CD4-positive, alpha-beta T cell (primary cell): ENCODE results near the gene RCN2. TPM values are rescaled to one million over a fixed set of nuclear protein-coding genes. Genes with fewer than 3 reads are reported as not detected.
A peak's percentile ranks its signal among the peaks of the same experiment; 100 is the strongest.

Experiments
- ATAC-seq: fragments of 200-7000 bp; cut with Tn5 transposase; one replicate; pipeline ENCODE4 v1.10.0; 2022; ENCODE audit warnings: mild to moderate bottlenecking; ENCODE audit not compliant: poor library complexity
- CTCF ChIA-PET: fragments of 350-600 bp; sonication (Branson Sonifier 250); formaldehyde crosslinking; loops from one replicate; lab custom pipeline; 2021; ENCODE audit warnings: antibody characterized with exemption, inconsistent platforms; lab: Charles Lee
- POLR2A ChIA-PET: fragments of 350-600 bp; sonication (Branson Sonifier 250); formaldehyde crosslinking; loops from one replicate; lab custom pipeline; 2021; ENCODE audit warnings: antibody characterized with exemption, inconsistent platforms; lab: Charles Lee
- DNase-seq, 14 experiments: peaks; one replicate each; pipeline ENCODE4 v3.0.0-alpha.2; 2013 to 2020; ENCODE audit warnings: mixed read lengths in 2 of 14
- H3K27ac ChIP-seq, 2 donors: one replicate each; pipeline versions ENCODE4 v1.5.1 to v1.7.0; 2013; ENCODE audit warnings: low read length in 2 of 2, low read depth in 1 of 2, mild to moderate bottlenecking in 1 of 2
- H3K27me3 ChIP-seq, 2 experiments: 1 replicate in 1 of 2; 2 replicates in 1 of 2; pipeline versions ENCODE4 v1.6.1 to v1.7.0; 2013; ENCODE audit warnings: low read length in 2 of 2, control low read depth in 1 of 2, mild to moderate bottlenecking in 1 of 2, moderate library complexity in 1 of 2; ENCODE audit not compliant: insufficient read depth in 2 of 2, control insufficient read depth in 1 of 2
- H3K36me3 ChIP-seq: one replicate; pipeline ENCODE4 v1.6.1; 2013; ENCODE audit warnings: low read length, control low read depth; ENCODE audit not compliant: insufficient read depth
- H3K4me1 ChIP-seq: one replicate; pipeline ENCODE4 v1.6.1; 2013; ENCODE audit warnings: low read length, control low read depth; ENCODE audit not compliant: insufficient read depth
- H3K4me3 ChIP-seq: one replicate; pipeline ENCODE4 v1.5.1; 2013; ENCODE audit warnings: mild to moderate bottlenecking, low read length, moderate library complexity
- H3K9me3 ChIP-seq, 2 experiments: 1 replicate in 1 of 2; 2 replicates in 1 of 2; pipeline versions ENCODE4 v1.6.1 to v1.7.0; 2013; ENCODE audit warnings: low read length in 2 of 2, mild to moderate bottlenecking in 2 of 2, control low read depth in 1 of 2, moderate library complexity in 1 of 2; ENCODE audit not compliant: control insufficient read depth in 1 of 2, insufficient read depth in 1 of 2
- H3K27ac Mint-ChIP-seq: one replicate; pipeline ENCODE4 v1.8.0; 2020; ENCODE audit warnings: mixed read lengths
- H3K27me3 Mint-ChIP-seq: one replicate; pipeline ENCODE4 v1.8.0; 2021; ENCODE audit warnings: mixed read lengths
- H3K36me3 Mint-ChIP-seq: one replicate; pipeline ENCODE4 v1.8.0; 2021; ENCODE audit warnings: low read depth, mixed read lengths
- H3K4me1 Mint-ChIP-seq: one replicate; pipeline ENCODE4 v1.8.0; 2021; ENCODE audit warnings: low read depth, mixed read lengths
- H3K4me3 Mint-ChIP-seq: one replicate; pipeline ENCODE4 v1.8.0; 2020; ENCODE audit warnings: mild to moderate bottlenecking, mixed read lengths
- H3K9me3 Mint-ChIP-seq: one replicate; pipeline ENCODE4 v1.8.0; 2020; ENCODE audit warnings: mixed read lengths
- CTCF ChIP-seq: fragments of 200-600 bp; IDR thresholded peaks from one replicate; pipeline ENCODE4 v1.8.0; 2022; ENCODE audit warnings: antibody characterized with exemption, mild to moderate bottlenecking
- intact Hi-C, 2 experiments: fragments of 100-400 bp; cut with DNase I in 1 of 2; cut with micrococcal nuclease in 1 of 2; formaldehyde crosslinking; loops; one replicate each; pipeline versions ENCODE4 v1.15.1 to v1.9.0; 2023 to 2025; cut with DNase I, micrococcal nuclease
- total RNA-seq, 174 experiments: library from RNA in 2 of 174; stranded (reverse) in 2 of 174; gene quantifications; one replicate each; pipeline ENCODE4 v1.2.3 and lab custom pipeline; 2021 to 2026

Gene RCN2
- total RNA-seq, 2 experiments from 2014 or later = 18.1 to 19.1 TPM

GRCh38 chr15:76973362-76973743, 41.8 kb downstream of the RCN2 start:
- no peaks in the 10 kb centered on the region for H3K27me3 Mint-ChIP-seq
- H3K4me3 Mint-ChIP-seq = no peak overlapping the region
- H3K4me1 ChIP-seq = peaks cover 17% of the 10 kb centered on the region
- intact Hi-C loops = loop anchor here (1.0 to 10.0 kb wide), 4 partner anchors 39 to 569 kb away; no protein-coding TSS in a partner anchor
- ATAC-seq = peak; percentile 81
- no peaks in the 10 kb centered on the region for H3K36me3 ChIP-seq
- peak; percentile 76 for TF ChIP-seq CTCF
- H3K27me3 ChIP-seq = no peaks in the 10 kb centered on the region
- peak; percentile 50 to 83 (median 60) for DNase-seq
- H3K4me3 ChIP-seq = no peak overlapping the region
- no peaks in the 10 kb centered on the region for H3K9me3 ChIP-seq
- no peaks in the 10 kb centered on the region for H3K36me3 Mint-ChIP-seq
- no peak overlapping the region for H3K27ac ChIP-seq
- ChIA-PET POLR2A (interaction anchor here (1.3 kb wide), 1 partner anchor 21 kb away, joined by 7 read pairs; the partner anchor contains the start of gene PSTPIP1), CTCF (interaction anchor here (0.6 to 4.0 kb wide), 19 partner anchors 12 to 570 kb away, joined by 3 to 30 read pairs (median 5); partner anchors contain the start of gene PSTPIP1)
- no peaks in the 10 kb centered on the region for H3K9me3 Mint-ChIP-seq
- H3K4me1 Mint-ChIP-seq = no peaks in the 10 kb centered on the region
- H3K27ac Mint-ChIP-seq = no peak overlapping the region

- CTCF ChIA-PET = interaction anchor here (0.6 to 4.0 kb wide), 19 partner anchors 12 to 570 kb away, joined by 3 to 30 read pairs (median 5); partner anchors contain the start of gene PSTPIP1
- Histone ChIP-seq H3K36me3 (no peaks in the 10 kb centered on the region), H3K4me3 (no peak overlapping the region), H3K27me3 (no peaks in the 10 kb centered on the region), H3K27ac (no peak overlapping the region), H3K9me3 (peaks cover 0 to 4% of the 10 kb centered on the region in 2 experiments), H3K4me1 (peaks cover 17% of the 10 kb centered on the region)
- Mint-ChIP-seq H3K36me3 (no peaks in the 10 kb centered on the region), H3K9me3 (no peaks in the 10 kb centered on the region), H3K4me3 (no peak overlapping the region), H3K27me3 (no peaks in the 10 kb centered on the region), H3K27ac (no peak overlapping the region), H3K4me1 (no peaks in the 10 kb centered on the region)
- DNase-seq (no peak), ATAC-seq (no peak)
- POLR2A ChIA-PET = interaction anchor here (1.3 kb wide), 1 partner anchor 21 kb away, joined by 7 read pairs; the partner anchor contains the start of gene PSTPIP1
- no peak for TF ChIP-seq CTCF
- intact Hi-C loops = loop anchor here (1.0 to 10.0 kb wide), 5 partner anchors 38 to 569 kb away; no protein-coding TSS in a partner anchor
These were observed 42.4 kb downstream of the RCN2 start for GRCh38 chr15:76973906-76974305.

GRCh38 chr15:76974456-76975036, 43.0 kb downstream of the RCN2 start:
- Histone ChIP-seq H3K27me3 (no peaks in the 10 kb centered on the region), H3K36me3 (no peaks in the 10 kb centered on the region), H3K4me1 (peaks cover 17% of the 10 kb centered on the region), H3K4me3 (no peak overlapping the region), H3K9me3 (peaks cover 0 to 9% of the 10 kb centered on the region in 2 experiments), H3K27ac (no peak overlapping the region)
- ChIA-PET CTCF (interaction anchor here (1.8 to 4.0 kb wide), 4 partner anchors 19 to 523 kb away, joined by 6 to 30 read pairs (median 8); no protein-coding TSS in a partner anchor), POLR2A (interaction anchor here (2.7 kb wide), 1 partner anchor 20 kb away, joined by 5 read pairs; the partner anchor contains the start of gene PSTPIP1)
- TF ChIP-seq CTCF = no peak
- Mint-ChIP-seq H3K27ac (no peak overlapping the region), H3K4me1 (no peaks in the 10 kb centered on the region), H3K4me3 (no peak overlapping the region), H3K27me3 (no peaks in the 10 kb centered on the region), H3K36me3 (no peaks in the 10 kb centered on the region), H3K9me3 (no peaks in the 10 kb centered on the region)
- DNase-seq = peak in 1 of 14 experiments; percentile 35
- no peak for ATAC-seq
- intact Hi-C loops = loop anchor here (2.0 to 10.0 kb wide), 3 partner anchors 38 to 140 kb away; no protein-coding TSS in a partner anchor
